Epidermal melanocyte (primary cell): ENCODE data around the gene GALNT11.
"Not testable (repeated sequence)": the region's sequence is repeated elsewhere in the genome, so short reads cannot be mapped to it uniquely, and the experiment has no call there.

Experiments used
- DNase-seq: peaks from one replicate; pipeline ENCODE4 v3.0.0; 2011; ENCODE audit warnings: low spot score; ENCODE audit not compliant: insufficient read length

Gene GALNT11

GRCh38 chr7:152025077-152025936 lies at the start of gene GALNT11:
GALNT11 (plus strand) TSS chr7:152025674; CDS start chr7:152094228, 68,554 bp downstream.
- peak; percentile 81 for DNase-seq

- no peak for DNase-seq
Observed at GRCh38 chr7:151978616-151979015, 46.9 kb upstream of the GALNT11 start.

- DNase-seq = no peak
Observed at GRCh38 chr7:151981223-151981622, 44.3 kb upstream of the GALNT11 start.

DNA sequence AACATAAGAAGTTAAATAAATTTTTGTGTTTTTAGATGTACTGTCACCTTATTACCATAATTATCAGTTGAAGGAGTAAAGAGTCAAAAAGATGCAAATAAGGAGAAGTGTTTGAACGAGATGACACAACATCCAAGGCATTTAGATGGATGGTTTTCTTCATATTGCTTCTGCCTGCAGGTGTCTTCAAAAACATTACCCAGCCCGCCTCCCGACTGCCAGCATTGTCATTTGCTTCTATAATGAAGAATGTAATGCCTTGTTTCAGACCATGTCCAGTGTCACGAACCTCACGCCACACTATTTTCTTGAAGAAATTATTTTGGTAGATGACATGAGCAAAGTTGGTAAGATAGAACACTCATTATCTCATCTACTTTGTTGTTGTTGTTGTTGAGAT lies 42.7 kb upstream of the GALNT11 start:
- no peak for DNase-seq

- DNase-seq = no peak
Observed at GRCh38 chr7:151984612-151985011, 40.9 kb upstream of the GALNT11 start.

GRCh38 chr7:151987748-151988529 lies 37.5 kb upstream of the GALNT11 start:
- no peak for DNase-seq

DNA sequence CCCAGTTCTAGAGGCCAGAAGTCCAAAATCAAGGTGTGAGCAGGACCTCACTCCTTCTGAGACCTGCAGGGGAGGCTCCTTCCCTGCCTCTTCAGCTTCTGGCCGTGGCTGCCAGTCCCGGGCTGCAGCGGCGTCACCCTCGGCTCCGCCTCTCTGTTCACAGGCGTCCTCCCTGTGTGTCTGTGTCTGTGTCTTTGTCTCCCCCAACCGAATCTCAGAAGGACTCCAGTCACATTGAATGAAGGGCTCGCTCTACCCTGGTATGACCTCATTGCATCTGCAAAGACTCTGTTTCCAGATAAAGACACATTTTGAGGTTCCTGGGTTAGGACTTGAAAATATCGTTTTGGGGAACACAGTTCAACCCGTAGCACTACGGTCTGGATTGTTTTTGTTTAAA lies 33.1 kb upstream of the GALNT11 start:
- no peak for DNase-seq

DNA sequence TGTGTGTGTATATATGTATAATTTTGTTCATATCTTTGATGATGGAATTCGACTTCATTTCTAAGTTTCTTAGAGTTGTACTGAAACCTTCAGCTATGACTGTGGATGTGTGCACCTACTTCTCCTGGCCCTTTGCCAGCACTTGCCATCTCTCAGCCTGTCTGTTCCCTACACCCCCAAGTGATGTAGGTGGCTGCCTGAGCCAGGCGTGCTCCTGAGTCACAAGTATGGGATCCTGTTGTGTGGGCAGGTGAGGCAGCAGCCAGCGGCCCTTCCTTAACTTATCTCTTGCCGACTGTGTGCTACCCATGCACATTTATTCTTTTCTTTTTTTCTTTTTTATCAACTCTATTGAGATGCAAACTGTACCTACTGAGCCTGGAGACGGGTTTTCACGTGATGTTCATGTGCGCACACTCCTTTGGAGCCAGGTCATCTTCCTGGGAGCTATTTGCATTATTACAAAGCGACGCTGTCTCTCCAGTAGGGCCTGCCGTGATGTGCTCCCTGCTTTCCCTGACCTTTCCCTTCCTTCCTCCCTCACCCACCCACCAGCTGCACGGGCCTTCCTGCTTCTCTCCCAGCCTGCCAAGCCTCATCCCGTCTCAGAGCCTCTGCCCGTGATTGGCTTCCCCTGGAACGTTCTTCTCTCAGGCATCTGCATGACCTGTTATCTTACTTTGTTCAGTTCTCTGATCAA lies 31.3 kb upstream of the GALNT11 start:
- DNase-seq = no peak

- DNase-seq = no peak
Observed at GRCh38 chr7:151999424-152000090, 25.9 kb upstream of the GALNT11 start.

- no peak for DNase-seq
Observed at GRCh38 chr7:152000191-152000590, 25.3 kb upstream of the GALNT11 start.

DNA sequence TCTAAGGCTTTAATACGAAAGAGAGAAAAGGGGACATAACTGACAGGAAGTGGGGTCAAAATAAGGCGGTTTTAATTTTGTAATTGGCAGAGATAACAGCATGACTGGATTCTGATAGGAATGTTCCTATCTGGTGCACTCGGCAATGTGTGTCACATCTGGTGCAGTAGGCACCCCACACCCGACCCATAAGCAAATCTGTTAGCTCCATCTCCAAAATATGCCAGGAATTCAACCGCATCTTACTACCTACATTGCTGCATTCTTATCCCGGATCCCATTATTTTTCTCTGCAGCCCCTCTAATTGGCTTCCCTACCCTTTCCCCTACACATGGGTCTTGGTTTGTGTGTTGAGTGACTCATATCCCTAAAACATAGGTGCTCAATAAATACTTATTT lies 19.1 kb upstream of the GALNT11 start:
- no peak for DNase-seq

- DNase-seq = no peak
Observed at GRCh38 chr7:152011860-152012259, 13.6 kb upstream of the GALNT11 start.

DNA sequence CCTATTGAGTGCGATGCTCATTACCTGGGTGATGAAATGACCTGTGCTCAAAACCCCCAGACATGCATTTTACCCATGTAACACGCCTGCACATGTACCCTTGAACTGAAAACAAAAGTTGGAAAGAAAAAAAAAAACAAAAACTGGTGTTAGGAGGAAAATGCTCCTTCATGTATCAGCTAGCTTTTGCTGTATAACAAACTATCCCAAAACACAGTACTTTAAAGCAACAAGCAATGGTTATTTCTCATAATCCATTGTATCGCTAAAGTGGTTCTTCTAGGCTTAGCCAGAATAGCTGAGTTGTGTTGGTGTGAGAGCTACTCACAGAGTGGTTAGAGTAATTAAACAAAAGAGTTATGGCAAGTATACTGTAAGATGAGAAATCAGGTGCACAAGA lies 12.2 kb upstream of the GALNT11 start:
- no peak for DNase-seq

DNA sequence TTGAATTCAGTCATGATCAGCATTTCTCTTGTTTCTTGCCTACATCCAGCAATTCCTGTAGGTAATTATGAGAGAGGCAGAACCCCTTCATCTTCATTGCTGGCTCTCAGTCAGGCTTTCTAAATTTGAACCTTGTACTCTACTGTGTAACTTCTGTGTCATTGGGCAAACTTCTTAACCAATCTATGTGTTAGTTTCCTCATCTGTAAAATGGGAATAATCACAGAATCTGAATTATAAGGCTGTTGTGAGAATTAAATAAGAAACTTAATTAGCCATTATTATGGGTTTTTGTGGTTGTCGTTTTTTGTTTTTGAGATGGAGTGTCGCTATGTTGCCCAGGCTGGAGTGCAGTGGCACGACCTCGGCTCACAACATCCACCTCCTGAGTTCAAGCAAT lies 11.5 kb upstream of the GALNT11 start:
- no peak for DNase-seq

GRCh38 chr7:152014722-152015121 lies 10.8 kb upstream of the GALNT11 start:
- DNase-seq = no peak

GRCh38 chr7:152015600-152015999 lies 9.9 kb upstream of the GALNT11 start:
- DNase-seq = no peak

DNA sequence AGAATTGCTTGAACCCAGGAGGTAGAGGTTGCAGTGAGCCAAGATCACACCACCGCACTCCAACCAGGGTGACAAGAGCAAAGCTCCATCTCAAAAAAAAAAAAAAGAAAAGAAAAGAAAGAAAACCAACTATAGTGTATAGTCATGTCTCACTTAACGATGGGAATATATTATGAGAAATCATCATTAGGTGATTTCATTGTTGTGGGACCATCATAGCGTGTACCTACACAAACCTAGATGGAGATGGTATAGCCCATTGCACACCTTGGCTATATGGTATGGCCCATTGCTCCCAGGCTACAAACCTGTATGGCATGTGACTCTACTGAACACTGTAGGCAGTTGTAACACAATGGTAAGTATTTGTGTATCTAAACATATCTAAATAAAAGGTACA lies 8.5 kb upstream of the GALNT11 start:
- DNase-seq = no peak

DNA sequence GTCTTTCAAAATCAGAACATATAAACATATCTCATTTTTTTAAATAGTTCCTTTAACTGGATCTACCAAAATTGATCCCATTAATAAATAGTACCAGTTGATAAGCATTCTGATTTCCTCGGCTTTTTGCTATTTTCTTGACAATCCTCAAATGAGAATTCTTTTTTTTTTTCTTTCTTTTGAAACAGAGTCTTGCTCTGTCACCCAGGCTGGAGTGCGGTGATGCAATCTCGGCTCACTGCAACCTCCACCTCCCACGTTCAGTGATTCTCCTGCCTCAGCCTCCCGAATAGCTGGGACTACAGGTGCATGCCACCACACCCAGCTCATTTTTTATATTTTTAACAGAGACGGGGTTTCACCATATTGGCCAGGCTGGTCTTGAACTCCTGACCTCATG lies 7.8 kb upstream of the GALNT11 start:
- not testable (repeated sequence) for DNase-seq

DNA sequence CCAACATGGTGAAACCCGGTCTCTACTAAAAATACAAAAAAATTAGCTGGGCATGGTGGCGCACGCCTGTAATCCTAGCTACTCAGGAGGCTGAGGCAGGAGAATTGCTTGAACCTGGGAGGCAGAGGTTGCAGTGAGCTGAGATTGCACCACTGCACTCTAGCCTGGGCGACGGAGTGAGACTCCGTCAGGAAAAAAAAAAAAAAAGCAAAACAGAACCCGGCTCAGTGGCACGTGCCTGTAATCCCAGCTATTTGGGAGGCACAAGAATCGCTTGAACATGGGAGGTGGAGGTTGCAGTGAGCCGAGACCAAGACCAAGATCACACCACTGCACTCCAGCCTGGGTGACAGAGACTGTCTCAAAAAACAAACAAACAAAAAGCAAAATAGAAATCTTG lies 3.7 kb upstream of the GALNT11 start:
- not testable (repeated sequence) for DNase-seq

DNA sequence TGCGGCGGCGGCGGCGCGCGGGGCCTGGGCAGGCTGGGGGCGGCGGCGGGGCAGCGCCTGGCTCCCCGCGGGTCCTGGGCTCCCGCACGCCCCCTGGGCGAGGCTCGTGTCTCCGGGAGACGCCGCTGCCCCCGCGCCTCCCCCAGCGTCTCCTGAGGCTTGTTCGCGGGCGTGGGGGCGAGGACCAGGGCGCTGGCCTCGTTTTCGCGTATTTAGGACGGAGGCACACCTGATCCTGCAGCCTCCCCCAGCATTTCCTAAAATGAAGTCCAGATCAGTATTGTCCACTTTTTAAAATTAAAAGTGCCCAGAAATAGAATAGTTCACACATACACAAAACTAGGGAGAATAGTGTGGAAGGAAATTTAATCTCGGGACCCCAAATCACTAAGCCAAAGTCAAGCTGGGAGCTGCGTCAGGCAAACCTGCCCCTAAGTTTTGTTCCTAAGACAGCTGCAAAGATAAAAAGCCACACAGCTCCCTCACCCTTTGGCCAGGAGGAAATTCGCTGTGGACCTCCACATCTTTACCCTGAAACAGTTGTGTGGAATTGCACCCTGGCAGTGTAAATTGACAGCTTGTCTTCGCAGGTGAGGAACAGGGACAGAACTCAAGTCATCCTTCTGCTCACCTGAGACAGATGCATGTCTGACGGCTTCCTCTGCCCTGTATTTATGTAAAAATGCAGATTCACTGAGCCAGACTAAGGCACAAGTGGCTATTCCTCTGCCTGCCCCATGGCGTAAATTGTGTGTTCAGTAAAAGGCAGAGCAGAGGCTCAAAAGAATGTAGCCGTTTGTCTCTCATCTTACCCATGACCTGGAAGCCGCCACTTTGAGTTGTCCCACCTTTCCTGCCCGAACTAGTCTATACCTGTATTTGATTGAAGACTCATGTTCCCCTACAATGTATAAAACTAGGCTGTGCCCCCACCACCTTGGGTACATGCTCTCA lies 740 bp downstream of the GALNT11 start:
- DNase-seq = no peak
